GM18907 (cell line): ENCODE measurements around the gene KIAA0232.
"Not testable (repeated sequence)": the region's sequence is repeated elsewhere in the genome, so short reads cannot be mapped to it uniquely, and the experiment has no call there.

Source experiments
- ATAC-seq: cut with Tn5 transposase; IDR thresholded peaks from one replicate; pipeline ENCODE4 v1.9.1; 2021; ENCODE audit warnings: mild to moderate bottlenecking, moderate library complexity; ENCODE audit not compliant: unreplicated experiment

The KIAA0232 gene

DNA sequence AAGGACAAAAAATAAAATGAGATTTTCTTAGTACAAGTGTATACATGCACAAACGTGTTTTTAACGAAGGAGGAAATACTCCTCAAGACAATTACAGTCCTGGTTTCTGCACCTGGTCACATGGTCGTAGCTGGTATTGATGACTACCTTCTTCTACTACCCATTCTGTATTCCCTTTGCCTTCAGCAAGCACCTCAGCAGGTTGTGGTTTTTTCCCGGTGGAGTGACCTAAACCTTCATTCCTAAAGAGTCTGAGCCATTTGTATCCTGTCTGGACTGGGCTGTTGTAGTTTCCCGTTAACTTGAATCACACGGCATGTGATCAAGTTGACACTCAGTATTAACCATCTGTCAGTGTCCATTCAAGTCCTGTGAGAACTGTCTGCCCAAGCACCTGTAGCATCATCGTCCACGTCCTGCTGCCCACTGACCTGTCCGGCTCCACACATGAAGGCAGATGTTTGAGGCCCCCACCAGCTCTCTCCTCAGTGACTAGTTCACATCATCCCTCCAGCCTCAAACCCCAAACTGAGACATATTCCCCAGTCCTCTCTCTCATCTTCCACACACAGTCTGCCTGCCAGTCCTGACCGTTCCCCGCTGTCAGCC, 96.0 kb downstream of the KIAA0232 start:
- no peak for ATAC-seq

DNA sequence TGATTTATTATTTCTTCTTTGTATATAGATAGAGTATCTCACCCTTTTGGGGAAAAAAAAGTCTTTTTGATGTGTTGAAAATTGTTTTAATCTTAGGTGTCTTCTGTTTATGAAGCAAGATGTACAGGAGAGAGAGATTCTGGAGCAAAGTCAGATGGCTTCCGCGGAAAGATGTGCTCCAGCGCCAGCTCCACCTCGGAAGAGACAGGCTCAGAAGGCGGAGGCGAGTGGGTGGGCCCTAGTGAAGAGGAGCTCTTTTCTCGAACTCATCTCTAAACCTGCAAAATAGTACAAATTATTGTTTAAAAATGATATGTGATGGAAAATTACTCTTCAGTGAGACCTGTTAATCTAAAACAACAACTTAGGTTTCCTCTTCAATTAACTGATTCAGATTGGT, 98.2 kb downstream of the KIAA0232 start:
- ATAC-seq: no peak

DNA sequence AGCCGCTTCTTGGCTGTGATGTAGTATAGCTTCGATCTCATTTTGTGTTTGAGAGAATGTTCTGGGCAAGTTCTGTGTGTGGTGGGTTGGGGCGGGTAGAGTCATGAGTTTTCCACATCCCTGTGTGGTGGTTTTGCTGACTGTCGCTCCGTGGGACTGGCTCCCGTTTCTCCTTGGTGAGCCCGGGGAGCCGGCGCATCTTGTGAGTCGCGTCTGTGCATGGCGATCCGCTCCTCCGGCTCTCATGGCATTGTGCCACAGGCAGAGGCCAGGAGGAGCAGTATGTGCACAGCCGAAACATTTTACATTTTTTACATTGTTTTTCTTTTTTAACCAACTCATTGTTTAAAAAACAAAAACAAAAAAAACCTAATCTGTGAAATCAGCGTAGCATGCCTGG, 99.4 kb downstream of the KIAA0232 start:
- no peak for ATAC-seq

DNA sequence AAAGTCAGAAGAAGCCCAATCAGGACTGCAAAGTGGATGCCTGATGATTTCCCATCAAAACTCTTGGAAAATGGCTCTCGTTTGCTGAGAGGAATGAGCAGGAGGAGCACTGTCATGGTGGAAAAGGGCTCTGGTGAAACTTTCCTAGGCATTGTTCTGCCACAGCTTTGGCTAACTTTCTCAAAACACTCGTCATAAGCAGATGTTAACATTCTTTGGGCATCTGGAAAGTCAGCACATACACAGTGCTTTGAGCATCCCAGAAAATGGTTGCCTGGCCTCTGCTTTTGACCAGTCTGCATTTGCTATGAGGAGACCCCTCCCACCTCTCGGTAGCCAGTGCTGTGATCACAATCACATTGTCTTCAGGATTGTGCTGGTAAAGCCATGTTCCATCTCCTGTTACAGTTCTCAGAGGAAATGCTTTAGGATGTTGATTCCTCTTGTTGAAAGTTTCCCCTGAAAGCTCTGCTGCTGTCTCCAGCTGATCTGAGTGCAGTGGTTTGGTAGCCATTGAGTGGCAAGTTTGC, 101.9 kb downstream of the KIAA0232 start:
- ATAC-seq: no peak

DNA sequence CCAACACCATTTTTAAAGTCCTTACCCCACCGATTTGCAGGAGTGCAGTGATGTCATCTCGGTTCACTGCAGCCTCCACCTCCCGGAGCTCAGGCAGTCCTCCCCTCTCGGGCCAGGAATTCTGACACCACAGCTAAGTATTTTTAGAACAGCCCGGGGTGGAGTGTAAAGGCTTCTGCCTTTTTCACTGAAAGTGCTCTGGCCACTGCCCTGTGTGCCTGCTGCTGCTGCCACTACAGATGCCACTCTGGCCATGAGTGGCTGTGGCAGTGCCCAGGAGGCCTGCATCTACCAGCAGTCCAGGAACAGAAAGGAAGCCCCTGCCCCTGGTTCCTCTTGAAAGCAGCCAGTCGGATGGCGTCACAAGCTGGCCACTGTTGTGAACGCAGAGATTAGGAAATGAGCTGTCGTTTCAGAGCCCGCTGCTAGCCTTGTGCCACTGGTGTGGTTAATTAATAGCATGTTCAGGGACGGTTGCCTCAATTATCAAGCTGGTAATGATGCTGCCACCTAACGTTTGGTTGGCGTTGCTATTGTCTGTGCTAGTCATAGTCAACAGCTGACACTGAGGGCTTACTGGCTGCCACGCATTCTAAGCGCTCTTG, 103.5 kb downstream of the KIAA0232 start:
- ATAC-seq: peak; percentile 78

DNA sequence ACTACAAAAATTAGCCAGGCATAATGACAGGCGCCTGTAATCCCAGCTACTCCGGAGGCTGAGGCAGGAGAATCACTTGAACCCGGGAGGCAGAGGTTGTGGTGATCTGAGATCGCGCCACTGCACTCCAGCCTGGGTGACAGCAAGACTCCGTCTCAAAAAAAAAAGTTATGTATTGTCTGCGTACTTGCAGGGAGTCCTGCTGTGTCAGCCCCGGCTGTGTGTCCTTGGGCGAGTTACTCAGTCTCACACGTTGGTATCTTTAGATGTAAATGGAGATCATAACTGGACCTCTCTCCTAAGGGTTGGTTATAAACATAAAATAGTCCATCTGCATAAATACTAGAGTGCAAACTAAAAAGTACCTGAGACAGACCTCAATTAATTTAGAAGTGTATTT, 104.4 kb downstream of the KIAA0232 start:
- no peak for ATAC-seq

DNA sequence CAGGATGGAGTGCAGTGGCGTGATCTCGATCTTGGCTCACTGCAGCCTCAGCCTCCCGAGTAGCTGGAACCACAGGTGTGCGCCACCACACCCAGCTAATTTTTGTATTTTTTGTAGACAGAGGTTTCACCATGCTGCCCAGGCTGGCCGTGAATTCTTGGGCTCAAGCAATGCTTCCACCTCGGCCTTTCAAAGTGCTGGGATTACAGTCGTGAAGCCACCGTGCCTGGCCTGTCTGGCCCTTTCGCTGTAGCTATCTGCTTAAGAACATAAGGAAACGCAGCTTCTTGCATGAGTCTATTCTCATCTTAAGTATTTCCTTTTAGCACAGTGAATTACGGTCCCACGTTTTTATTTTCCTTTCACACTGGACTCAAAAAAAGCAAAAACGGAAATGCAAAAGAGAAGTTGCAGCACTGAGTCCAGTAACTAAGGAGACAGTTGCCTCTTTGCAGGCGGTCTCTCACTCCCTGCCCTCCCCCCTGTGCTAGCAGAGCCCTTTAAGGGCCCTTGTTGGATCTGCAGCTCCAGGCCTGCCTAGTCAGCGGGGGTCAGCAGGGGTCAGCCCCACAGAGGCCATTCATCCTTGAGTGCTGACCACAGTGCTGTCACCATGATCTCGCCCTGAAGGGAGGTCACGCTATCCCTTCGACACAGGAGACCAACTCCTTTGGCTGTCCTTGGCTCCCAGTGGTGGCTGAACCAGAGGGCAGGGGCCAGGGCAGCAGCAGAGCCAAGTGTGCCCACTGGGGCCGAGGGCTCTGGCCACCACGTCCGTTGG, 105.3 kb downstream of the KIAA0232 start:
- ATAC-seq: no peak

DNA sequence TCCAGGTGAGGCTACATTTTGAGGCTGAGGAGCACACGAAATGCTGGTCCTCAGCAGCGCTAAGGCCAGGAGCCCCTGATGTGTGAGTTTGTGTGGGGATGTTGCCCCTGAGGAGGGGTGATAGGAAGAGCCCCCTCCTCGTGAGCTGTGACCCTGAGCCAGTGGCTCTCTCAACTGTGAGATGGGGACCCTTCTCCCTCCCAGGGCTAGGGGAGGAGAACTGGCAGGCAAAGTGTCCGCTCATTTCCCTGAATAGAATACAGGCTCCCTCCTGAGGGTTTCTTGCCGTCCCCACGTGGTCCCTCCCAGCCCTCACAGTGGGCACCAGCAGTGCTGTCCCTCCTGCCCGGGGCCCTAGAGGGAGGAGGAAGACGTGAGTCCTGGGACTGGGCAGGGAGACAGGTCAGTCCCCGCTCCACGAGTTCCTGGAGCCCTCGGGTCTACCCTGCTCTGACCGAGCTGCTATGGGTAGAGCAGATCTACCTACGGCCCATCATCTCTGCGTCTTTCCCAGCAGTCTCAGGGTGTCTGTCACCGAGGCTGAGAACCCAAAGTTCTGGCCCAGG, 106.1 kb downstream of the KIAA0232 start:
- ATAC-seq: no peak

DNA sequence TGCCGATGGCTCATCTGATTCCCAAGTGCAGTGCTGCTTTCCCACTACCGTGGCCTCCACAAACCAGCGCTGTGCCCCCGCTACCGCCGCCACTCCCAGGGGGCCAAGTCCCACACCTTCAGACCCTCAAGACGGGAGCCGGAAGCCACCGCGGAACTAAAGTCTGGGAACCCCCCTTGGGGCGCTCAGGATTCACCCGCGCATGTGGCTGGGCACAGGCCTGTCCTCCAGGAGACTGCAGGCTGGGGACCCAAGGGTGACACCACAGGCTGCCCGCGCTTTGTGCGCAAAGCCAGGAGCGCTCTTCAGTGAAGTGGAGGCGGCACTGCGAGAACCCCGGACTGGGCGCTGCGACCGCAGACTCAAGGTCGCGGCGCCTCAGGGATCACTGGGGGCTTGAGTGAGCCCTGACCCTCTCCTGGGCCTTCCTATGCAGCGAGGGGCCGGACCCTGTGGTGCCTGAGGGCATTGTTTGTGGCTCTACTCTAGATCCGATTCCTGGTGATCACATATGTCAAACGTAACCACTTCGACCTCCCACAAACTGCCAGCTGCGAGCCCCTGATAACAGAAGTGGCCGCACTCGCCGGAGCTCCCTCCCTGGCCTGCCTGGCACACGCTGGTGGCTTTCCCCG, 106.7 kb downstream of the KIAA0232 start:
- ATAC-seq: no peak

DNA sequence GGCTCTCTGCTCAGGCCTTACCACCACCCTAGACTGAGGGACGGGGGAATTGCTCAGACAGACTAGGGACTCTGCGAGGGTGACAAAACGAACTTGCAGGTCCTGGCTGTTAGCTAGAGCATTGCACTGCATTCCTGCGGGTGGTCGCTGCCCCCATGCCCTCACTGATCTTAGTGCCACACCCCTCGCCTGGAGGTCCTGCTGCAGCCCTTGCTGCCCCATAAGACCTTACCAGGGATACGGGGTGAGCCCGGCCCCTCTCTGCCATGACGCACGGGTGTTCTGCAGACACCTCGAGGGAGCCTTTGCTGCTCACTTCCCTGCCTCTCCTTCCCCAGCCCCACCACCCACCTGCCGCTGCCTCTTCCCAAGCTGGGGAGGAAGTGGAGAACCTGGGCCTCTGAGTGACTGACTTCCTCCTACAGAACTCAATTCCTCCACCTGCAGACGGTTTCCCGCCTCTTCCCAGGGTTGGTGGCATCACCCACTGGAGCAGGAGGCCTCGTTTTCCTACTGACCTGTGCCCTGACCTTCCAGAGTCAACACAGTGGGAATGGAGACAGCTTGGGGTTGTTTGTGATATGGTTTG, 107.3 kb downstream of the KIAA0232 start:
- ATAC-seq: no peak

DNA sequence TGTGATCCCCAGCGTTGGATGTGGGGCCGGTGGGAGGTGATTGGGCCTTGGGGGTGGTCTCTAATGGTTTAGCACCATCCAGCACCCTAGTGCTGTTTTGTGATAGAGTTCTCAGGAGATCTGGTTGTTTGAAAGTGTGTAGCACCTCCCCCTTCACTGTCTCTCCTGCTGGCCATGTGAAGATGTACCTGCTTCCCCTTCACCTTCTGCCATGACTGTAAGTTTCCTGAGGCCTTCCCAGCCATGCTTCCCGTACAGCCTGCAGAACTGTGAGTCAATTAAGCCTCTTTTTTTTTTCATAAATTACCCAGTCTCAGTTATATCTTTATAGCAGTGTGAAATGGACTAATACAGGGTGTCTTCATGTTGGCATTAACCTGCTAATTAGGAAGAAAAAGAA, 107.8 kb downstream of the KIAA0232 start:
- no peak for ATAC-seq

DNA sequence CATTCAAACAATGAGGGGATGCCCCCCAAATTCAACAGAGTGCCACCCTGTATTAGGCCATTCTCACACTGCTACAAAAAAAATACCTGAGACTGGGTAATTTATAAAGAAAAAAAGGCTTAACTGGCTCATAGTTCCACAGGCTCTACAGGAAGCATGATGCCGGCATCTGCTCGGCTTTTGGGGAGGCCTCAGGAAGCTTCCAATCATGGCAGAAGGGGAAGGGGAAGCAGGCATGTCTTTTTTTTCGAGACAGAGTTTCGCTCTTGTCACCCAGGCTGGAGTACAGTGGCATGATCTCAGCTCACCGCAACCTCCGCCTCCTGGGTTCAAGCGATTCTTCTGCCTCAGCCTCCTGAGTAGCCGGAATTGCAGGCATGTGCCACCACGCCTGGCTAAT, 108.4 kb downstream of the KIAA0232 start:
- ATAC-seq: not testable (repeated sequence)

DNA sequence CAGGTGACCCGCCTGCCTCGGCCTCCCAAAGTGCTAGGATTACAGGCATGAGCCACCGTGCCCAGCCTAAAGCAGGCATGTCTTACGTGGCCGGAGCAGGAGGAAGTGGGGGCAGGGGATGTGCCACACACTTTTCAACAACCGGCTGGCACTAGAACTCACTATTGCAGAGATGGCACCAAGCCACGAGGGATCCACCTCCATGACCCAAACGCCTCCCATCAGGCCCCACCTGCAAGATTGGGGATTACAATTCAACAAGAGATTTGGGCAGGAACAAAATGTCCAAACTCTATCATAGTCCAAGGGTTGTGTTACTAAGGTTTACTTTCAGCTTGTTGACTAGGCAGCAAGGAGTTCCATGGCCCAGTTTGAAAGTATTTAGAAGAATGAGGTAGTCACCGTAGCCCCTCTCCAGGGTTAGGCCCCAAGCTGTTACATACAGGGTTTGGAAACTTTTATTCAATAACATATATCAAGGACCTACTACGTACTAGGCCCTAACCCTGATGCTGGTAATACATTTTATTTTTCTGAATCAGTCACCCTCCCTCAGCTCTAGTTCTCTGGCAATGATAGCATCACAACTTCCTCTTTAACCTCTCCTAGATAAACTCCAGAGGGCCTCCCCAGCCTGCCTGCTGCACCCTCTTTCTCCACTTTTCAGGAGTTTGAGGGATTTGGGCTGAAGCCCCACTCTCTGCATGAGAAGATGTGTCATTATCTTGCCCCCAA, 109.1 kb downstream of the KIAA0232 start:
- peak; percentile 25 for ATAC-seq

DNA sequence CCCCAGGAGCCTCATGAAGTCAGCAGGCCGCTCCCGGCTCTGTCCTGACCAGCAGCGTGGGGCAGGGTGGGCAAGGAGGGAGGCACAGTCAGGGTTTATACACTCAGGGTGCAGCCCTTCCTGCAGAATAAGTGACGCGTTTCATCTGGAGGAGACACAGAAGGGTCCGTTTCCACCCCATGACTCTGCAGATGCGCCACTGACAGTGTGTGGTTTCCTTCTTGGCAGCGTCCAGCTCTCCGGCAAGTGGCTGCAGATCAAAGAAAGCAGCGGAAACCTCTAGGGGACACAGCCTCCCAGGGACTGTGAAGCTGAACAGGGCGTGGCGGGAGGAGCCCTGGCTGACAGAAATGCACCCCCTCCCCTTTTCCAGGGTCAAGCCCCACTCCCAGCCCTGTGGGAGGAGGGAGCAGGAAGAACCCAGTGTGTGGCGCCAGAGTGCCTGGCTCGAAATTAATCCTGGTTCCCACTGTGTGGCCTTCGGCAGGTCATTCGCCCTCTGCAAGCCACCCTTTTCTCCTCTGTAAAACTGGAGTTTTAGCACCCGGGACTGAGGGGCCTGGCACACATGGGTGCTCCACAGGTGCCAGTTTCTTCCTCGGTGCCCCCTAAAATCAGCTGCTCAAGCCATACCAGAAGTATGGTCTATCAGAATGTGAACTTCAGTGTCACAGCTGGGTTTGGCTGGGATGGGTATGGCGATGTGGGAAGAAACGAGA, 109.8 kb downstream of the KIAA0232 start:
- peak; percentile 65 for ATAC-seq

DNA sequence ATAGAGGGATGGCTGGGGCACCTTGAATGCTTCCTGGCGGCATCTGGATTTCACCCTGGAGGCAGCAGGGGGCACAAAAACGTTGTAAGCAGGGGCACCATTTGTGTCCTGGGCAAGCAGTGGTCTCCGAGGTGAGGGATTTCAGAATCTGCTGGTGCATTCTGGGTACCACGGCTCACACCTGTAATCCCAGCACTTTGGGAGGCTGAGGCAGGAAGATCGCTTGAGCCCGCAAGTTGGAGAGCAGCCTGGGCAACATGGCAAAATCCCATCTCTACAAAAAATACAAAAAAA, 110.3 kb downstream of the KIAA0232 start:
- ATAC-seq: no peak

DNA sequence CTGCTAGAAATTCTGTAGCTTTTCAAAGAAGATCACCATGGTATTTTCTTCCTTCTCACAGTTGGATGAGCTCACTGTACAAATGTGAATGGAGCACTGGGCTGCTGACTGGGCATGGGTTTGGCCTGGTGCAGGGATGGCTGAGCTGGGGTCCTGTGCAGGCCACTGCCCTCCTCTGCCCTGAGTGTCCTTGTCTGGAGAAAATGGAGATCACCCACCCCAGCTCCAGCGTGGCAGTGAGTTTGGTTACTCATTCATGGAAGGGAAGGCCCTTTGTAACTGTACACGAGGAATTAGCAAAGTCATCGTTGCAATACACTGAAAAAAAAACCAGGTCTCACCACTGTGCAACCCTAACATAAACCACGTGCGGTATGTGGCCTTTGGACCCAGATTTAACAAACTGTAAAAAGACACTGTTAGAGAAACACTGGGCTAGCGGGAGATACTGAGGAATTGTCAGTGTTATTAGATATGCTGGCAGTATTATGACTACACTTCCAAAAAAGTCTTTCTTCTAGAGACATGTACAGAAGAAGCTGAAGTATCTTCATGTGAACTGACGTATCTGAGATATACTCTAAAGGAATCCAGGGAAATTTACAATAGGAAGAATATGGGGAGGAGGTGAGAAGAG, 111.0 kb downstream of the KIAA0232 start:
- ATAC-seq: no peak

DNA sequence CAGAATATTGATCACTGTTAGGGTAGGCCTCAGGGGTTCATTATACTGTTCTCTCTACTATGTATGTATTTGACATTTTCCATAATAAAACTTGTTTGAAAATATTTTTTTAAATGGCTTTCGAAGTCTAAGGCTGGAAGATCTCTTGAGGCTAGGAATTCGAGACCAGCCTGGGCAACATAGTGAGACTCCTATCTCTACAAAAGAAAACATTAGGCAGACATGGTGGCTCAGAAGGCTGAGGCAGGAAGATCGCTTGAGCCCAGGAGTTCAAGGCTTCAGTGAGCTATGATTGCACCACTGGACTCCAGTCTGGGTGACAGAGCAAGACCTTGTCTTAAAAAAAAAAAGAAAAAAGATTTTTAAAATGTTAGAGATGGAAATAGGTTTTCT, 111.6 kb downstream of the KIAA0232 start:
- no peak for ATAC-seq

DNA sequence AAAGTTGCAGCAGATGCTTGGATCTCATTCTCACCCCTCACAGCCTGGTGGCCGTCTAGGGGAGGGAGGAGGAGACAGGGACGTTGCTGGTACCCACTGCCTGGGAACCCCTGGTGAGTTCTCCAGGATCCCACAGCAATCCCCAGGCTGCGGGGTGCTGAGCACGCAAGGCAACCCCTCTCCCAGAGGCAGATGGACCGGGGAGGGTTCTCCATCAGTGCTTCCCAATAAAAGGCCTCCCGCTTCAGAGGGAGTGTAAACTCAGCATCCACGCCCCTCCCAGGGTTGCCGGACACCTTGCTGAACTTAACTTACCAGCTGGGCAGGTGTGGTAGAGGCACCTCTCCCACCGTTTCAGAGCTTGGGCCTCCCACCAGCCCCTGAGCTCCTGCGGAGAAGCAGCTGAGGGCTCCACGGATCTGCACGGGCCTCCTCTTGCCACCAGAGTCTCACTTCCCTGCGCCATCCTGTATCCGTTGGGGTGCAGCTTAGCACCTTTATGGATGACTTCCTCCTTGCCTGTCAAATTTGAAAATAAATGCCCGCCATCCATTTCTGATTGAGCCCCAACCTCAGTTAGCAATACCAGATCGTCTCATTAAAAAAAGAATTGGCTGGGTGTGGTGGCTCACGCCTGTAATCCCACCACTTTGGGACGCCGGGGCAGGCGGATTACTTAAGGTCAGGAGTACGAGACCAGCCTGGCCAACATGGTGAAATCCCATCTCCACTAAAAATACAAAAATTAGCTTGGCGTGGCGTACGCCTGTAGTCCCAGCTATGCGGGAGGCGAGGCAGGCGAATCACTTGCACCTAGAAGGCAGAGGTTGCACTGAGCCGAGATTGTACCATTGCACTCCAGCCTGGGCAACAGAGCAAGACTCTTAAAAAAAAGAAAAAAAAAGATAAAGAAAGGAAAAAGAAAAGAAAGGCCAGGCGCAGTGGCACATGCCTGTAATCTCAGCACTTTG, 112.3 kb downstream of the KIAA0232 start:
- ATAC-seq: no peak
